Brain microvascular endothelial cell (primary cell): ENCODE results near the gene JAK2.
"Not testable (repeated sequence)": the region's sequence is repeated elsewhere in the genome, so short reads cannot be mapped to it uniquely, and the experiment has no call there.

ENCODE experiments used
- DNase-seq: peaks from one replicate; pipeline ENCODE4 v3.0.0-alpha.2; 2020
- H3K27ac ChIP-seq: fragments of 250-450 bp; sonication (Bioruptor Pico); 2 replicates; pipeline ENCODE4 v1.5.1; 2020; ENCODE audit warnings: mild to moderate bottlenecking, moderate library complexity
- H3K27me3 ChIP-seq: fragments of 250-450 bp; sonication (Bioruptor Pico); replicated peaks from 2 replicates; pipeline ENCODE4 v1.5.1; 2020; ENCODE audit warnings: mild to moderate bottlenecking
- H3K36me3 ChIP-seq: fragments of 250-450 bp; sonication (Bioruptor Pico); replicated peaks from 2 replicates; pipeline ENCODE4 v1.5.1; 2020; ENCODE audit warnings: mild to moderate bottlenecking
- H3K4me3 ChIP-seq: 2 replicates; pipeline ENCODE4 v1.5.1; 2011; ENCODE audit warnings: low read depth, mild to moderate bottlenecking, control low read depth, low read length, moderate library complexity
- in situ Hi-C: cut with HindIII; loops from 2 replicates; pipeline ENCODE4 v1.10.0; 2017; ENCODE audit warnings: low sequenced_read_pairs, low pct_ligation_motif_present
- TF ChIP-seq, protein P1 (sequence below): IDR thresholded peaks from 2 replicates; pipeline ENCODE4 v1.5.1; 2011; ENCODE audit warnings: low read depth, mild to moderate bottlenecking, moderate library complexity, low read length, control low read depth, inconsistent platforms; ENCODE audit errors: missing control alignments

Gene JAK2

DNA sequence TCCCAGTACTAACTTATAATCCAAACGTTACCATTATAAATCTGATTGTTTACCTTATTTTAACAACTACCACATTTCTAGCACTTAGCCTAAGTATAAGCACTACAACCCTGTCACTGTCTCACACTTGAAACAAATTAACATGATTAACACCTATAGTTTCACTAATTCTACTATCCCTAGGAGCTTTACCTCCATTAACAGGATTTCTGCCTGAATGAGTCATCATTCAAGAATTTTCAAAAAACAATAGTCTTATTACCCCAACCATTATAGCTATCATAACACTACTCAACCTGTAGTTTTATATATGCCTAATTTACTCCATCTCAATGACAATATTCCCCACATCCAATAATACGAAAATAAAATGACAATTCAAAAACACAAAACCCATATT, 110.7 kb downstream of the JAK2 start:
- no peak for DNase-seq
- Histone ChIP-seq H3K4me3 (no peak overlapping the region), H3K27ac (no peak overlapping the region), H3K36me3 (peaks cover 1% of the 10 kb centered on the region), H3K27me3 (no peaks in the 10 kb centered on the region)
- in situ Hi-C loops, result no loop called here
- TF ChIP-seq, protein P1, sequence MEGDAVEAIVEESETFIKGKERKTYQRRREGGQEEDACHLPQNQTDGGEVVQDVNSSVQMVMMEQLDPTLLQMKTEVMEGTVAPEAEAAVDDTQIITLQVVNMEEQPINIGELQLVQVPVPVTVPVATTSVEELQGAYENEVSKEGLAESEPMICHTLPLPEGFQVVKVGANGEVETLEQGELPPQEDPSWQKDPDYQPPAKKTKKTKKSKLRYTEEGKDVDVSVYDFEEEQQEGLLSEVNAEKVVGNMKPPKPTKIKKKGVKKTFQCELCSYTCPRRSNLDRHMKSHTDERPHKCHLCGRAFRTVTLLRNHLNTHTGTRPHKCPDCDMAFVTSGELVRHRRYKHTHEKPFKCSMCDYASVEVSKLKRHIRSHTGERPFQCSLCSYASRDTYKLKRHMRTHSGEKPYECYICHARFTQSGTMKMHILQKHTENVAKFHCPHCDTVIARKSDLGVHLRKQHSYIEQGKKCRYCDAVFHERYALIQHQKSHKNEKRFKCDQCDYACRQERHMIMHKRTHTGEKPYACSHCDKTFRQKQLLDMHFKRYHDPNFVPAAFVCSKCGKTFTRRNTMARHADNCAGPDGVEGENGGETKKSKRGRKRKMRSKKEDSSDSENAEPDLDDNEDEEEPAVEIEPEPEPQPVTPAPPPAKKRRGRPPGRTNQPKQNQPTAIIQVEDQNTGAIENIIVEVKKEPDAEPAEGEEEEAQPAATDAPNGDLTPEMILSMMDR, result no peak

DNA sequence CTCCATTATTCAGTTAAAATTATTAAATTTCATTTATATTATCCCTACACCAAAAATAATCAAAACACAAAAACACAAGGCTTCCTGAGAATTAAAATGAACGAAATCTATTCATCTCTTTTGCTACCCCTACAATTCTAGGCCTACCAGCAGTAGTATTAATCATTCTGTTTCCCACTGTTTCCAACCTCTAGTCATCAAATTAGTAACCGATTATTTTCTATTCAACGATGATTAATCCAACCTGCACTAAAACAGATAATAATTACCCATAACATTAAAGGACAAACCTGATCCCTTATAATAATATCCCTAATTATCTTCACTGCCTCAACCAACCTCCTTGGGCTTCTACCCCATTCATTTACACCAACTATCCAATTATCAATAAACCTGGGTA, 114.4 kb downstream of the JAK2 start:
- DNase-seq, result no peak
- Histone ChIP-seq H3K36me3 (peaks cover 9% of the 10 kb centered on the region), H3K27ac (no peak overlapping the region), H3K4me3 (no peak overlapping the region), H3K27me3 (no peaks in the 10 kb centered on the region)
- TF ChIP-seq, protein P1, result no peak
- in situ Hi-C loops, result no loop called here

DNA sequence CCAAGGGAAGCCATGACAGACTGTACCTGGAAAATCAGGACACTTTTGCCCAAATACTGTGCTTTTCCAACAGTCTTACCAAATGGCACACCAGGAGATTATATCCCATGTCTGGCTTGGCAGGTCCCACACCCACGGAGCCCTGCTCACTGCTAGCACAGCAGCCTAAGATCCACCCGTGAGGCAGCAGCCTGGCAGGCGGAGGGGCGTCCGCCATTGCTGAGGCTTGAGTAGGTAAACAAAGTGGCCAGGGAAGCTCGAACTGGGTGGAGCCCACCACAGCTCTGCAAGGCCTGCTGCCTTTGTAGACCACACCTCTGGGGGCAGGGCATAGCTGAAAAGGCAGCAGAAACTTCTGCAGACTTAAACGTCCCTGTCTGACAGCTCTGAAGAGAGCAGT, 116.1 kb downstream of the JAK2 start:
- H3K4me3 ChIP-seq, H3K27ac ChIP-seq, H3K27me3 ChIP-seq, H3K36me3 ChIP-seq, in situ Hi-C loops, DNase-seq: not testable (repeated sequence)

DNA sequence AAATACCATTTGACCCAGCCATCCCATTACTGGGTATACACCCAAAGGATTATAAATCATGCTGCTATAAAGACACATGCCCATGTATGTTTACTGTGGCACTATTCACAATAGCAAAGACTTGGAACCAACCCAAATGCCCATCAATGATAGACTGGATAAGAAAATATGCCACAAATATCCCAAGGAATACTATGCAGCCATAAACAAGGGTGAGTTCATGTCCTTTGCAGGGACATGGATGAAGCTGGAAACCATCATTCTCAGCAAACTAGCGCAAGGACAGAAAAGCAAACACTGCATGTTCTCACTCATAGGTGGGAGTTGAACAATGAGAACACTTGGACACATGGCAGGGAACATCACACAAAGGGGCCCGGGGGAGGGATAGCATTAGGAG, 121.4 kb downstream of the JAK2 start:
- DNase-seq, H3K27me3 ChIP-seq, H3K36me3 ChIP-seq, H3K4me3 ChIP-seq, in situ Hi-C loops, H3K27ac ChIP-seq: not testable (repeated sequence)

DNA sequence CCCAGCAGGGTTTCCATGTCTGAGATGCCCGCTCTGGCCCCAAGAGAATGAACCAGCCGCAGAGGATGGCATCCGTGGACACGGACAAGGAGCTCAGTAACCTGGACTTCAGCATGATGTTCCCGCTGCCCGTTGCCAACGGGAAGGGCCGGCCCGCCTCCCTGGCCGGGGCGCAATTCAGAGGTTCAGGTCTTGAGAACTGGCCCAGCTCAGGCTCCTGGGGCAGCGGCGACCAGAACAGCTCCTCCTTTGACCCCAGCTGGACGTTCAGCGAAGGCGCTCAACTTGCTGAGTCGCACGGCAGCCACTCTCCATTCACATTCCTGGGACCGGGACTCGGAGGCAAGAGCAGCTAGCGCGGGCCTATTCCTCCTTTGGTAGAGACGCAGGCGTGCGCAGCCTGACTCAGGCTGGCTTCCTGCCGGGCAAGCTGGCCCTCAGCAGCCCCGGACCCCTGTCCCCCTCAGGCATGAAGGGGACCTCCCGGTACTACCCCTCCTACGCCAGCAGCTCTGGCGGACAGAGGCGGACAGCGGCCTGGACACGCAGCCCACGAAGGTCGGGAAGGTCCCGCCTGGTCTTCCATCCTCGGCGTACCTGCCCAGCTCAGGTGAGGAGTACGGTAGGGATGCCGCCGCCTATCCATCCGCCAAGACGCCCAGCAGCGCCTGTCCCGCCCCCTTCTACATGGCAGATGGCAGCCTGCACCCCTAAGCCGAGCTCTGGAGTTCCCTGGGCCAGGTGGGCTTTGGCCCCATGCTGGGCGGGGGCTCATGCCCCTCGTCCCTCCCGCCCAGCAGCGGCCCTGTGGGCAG, 126.0 kb downstream of the JAK2 start:
- TF ChIP-seq, protein P1, result no peak
- Histone ChIP-seq H3K27ac (no peak overlapping the region), H3K4me3 (no peak overlapping the region), H3K27me3 (no peaks in the 10 kb centered on the region), H3K36me3 (peaks cover 22% of the 10 kb centered on the region)
- in situ Hi-C loops, result no loop called here
- no peak for DNase-seq

DNA sequence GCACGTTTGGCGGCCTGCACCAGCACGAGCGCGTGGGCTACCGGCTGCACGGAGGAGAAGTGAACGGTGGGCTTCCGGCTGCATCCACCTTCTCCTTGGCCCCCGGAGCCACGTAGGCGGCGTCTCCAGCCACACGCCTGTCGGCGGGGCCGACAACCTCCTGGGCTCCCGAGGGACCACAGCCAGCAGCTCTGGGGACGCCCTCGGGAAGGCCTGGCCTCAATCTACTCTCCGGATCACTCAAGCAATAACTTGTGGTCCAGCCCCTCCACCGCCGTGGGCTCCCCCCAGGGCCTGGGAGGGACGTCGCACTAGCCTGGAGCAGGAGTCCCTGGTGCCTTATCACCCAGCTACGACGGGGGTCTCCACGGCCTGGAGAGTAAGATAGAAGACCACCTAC, 126.6 kb downstream of the JAK2 start:
- H3K4me3 ChIP-seq, result no peak overlapping the region
- TF ChIP-seq, protein P1, result no peak
- H3K36me3 ChIP-seq, result peaks cover 22% of the 10 kb centered on the region
- no peaks in the 10 kb centered on the region for H3K27me3 ChIP-seq
- in situ Hi-C loops, result no loop called here
- no peak for DNase-seq
- no peak overlapping the region for H3K27ac ChIP-seq

DNA sequence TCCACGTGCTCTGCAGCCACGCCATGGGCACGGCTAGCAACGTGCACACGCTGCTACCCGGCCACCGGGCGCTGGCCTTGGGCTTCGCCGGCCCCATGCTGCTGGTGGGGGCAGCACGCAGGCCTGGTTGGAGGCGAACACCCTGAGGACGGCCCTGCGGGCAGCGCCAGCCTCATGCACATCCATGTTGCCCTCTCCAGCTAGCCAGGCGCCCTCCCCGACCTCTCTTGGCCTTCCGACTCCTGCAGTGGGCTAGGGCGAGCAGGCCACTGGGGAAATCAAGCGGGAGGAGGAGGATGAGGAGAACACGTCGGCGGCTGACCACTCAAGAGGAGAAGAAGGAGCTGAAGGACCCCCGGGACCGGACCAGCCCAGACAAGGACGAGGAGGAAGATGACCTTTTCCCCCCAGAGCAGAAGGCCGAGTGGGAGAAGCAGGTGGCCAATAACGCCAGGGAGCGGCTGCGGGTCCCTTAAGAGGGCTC, 127.1 kb downstream of the JAK2 start:
- H3K27me3 ChIP-seq, result no peaks in the 10 kb centered on the region
- H3K27ac ChIP-seq, result no peak overlapping the region
- in situ Hi-C loops, result no loop called here
- TF ChIP-seq, protein P1, result no peak
- no peak for DNase-seq
- H3K4me3 ChIP-seq, result no peak overlapping the region
- peaks cover 22% of the 10 kb centered on the region for H3K36me3 ChIP-seq
